A673 (cell line): Measurements from ENCODE around the gene TSHZ2.

Source experiments
- CTCF ChIP-seq: fragments of 300-800, 200-600 bp; sonication (generic); conservative IDR thresholded peaks from 2 replicates; pipeline ENCODE4 v1.5.1; 2017; ENCODE audit warnings: low read depth, mild to moderate bottlenecking, antibody characterized with exemption, low read length, moderate library complexity, mixed read lengths
- EZH2 ChIP-seq: fragments of 200-600 bp; sonication (generic); IDR thresholded peaks from 2 replicates; pipeline ENCODE4 v1.6.1; 2017; ENCODE audit warnings: borderline replicate concordance, low read depth, mild to moderate bottlenecking, mixed read lengths, antibody characterized with exemption, low read length; ENCODE audit not compliant: poor library complexity, severe bottlenecking

- TF ChIP-seq CTCF: no peak
- no peak for TF ChIP-seq EZH2
Measured at GRCh38 chr20:53168491-53168890, 196.3 kb downstream of the TSHZ2 start.
